ENCODE measurements around the gene PAF1. TPM values are rescaled to one million over a fixed set of nuclear protein-coding genes. Genes with fewer than 3 reads are reported as not detected.

Gene PAF1
- total RNA-seq, 4 donors from 2014 or later, result 32.8 to 48.0 (median 44.0) TPM

DNA sequence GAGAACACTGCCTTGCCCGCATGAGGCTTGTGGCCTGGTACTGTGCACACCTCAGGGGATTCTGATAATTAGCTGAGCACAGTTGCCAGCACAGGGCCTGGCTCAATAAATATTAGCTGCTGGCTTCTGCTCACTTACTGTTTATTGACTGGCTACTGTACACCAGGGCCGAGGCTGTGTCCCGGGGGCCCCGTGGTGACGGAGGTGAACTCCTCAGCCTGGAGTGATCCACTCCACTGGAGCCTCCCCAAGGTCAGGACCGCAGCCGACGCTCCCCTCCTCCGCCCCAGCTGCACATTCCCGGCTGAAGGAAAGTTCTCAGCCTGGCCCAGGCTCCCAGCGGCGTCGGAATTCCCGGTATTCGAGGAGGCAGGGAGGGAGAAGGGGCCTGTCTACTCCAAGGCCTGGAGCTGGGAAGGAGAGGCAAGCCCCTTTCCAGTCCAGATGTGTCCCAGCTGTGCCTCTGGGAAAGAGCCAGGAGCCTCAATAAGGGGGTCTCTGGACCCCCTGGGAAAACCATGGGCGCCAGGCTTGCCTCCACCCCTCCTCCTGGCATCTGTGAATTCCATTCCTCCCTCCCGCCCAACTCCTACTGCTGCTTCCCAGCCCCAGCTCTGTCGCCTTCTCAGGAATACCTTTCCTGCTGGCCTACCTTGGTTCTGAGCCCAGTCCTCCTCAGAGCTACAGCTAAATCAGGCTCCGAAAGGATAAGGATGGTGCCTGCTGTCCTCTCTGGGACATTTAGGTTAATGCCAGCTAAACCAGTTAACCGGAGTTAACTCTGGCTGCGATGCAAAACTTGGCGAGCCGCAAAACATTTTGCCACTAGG lies 37.6 kb upstream of the PAF1 start:
- Histone ChIP-seq H3K9me3 (no peaks in the 10 kb centered on the region), H3K4me1 (peaks cover 4 to 39% (median 20%) of the 10 kb centered on the region in 3 donors), H3K36me3 (peaks cover 0 to 42% of the 10 kb centered on the region in 2 donors), H3K4me3 (peak overlapping the region in 1 of 2 donors; percentile 10), H3K27ac (peak overlapping the region; percentile 72 to 91 (median 86)), H3K27me3 (no peaks in the 10 kb centered on the region)
- peak; percentile 92 for TF ChIP-seq POLR2AphosphoS5 (IDR thresholded peaks at IDR 0.05)
- TF ChIP-seq EP300 (IDR thresholded peaks at IDR 0.05), result no peak
- TF ChIP-seq, protein P1, sequence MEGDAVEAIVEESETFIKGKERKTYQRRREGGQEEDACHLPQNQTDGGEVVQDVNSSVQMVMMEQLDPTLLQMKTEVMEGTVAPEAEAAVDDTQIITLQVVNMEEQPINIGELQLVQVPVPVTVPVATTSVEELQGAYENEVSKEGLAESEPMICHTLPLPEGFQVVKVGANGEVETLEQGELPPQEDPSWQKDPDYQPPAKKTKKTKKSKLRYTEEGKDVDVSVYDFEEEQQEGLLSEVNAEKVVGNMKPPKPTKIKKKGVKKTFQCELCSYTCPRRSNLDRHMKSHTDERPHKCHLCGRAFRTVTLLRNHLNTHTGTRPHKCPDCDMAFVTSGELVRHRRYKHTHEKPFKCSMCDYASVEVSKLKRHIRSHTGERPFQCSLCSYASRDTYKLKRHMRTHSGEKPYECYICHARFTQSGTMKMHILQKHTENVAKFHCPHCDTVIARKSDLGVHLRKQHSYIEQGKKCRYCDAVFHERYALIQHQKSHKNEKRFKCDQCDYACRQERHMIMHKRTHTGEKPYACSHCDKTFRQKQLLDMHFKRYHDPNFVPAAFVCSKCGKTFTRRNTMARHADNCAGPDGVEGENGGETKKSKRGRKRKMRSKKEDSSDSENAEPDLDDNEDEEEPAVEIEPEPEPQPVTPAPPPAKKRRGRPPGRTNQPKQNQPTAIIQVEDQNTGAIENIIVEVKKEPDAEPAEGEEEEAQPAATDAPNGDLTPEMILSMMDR (IDR thresholded peaks at IDR 0.05), result peak in 1 of 4 experiments; percentile 7
- no peak for TF ChIP-seq POLR2A (IDR thresholded peaks at IDR 0.05)
- WGBS, 2 donors (ENCODE audit: low coverage in 1 of 2), result 12 to 15% methylated on average over 8 to 10 of the region's 23 CpGs
- ATAC-seq, result peak; percentile 86

DNA sequence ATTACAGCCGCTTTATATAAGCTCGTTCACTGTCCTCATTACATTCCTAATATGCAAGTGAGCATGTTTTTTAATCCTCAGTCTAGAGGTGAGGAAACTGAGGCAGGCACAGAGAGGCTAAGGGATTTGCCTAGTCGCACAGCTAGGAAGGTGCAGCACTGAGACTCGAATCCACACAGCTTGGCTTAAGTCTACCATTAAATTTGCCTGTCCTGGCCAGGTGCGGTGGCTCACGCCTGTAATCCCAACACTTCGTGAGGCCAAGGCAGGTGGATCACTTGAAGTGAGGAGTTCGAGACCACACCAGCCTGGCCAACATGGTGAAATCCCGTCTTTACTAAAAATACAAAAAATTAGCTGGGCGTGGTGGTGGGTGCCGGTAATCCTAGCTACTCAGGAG lies 36.8 kb upstream of the PAF1 start:
- no peak for ATAC-seq
- Histone ChIP-seq H3K27me3 (no peaks in the 10 kb centered on the region), H3K4me3 (no peak overlapping the region), H3K27ac (peak overlapping the region in 3 of 4 donors; percentile 85 to 91 (median 88)), H3K9me3 (no peaks in the 10 kb centered on the region), H3K4me1 (peaks cover 4 to 33% (median 20%) of the 10 kb centered on the region in 3 donors), H3K36me3 (peaks cover 0 to 42% of the 10 kb centered on the region in 2 donors)
- no peak for TF ChIP-seq EP300 (IDR thresholded peaks at IDR 0.05)
- 81 to 82% methylated on average over 5 to 6 of the region's 11 CpGs for WGBS, 2 donors (ENCODE audit: low coverage in 1 of 2)

DNA sequence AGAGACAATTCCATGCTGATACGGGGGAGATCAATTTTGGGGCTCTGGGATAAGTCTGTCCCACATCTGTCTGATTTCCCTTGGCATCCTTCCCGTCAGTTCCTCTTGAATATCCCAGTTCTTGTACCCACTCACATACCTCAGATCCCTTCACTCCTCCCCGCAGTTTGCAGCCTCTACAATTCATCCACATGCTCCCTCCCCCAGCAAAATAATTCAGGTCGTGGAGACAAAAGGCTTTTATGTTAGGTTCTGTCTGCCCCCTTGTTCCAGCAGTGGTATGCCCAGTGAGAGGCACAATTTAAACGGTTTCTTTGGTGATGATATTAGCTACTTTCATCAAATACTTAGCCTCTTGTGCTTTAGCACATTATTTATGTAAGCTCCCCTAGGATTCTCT lies 35.3 kb upstream of the PAF1 start:
- no peaks in the 10 kb centered on the region for H3K9me3 ChIP-seq
- H3K4me1 ChIP-seq, result peaks cover 4 to 33% (median 20%) of the 10 kb centered on the region in 3 donors
- no peak overlapping the region for H3K4me3 ChIP-seq
- TF ChIP-seq POLR2A (IDR thresholded peaks at IDR 0.05) (no peak), POLR2AphosphoS5 (IDR thresholded peaks at IDR 0.05) (no peak), EP300 (IDR thresholded peaks at IDR 0.05) (no peak)
- TF ChIP-seq, protein P1 (IDR thresholded peaks at IDR 0.05), result no peak
- 40 to 75% methylated on average over 3 to 5 of the region's 5 CpGs for WGBS, 2 donors (ENCODE audit: low coverage in 1 of 2)
- H3K27ac ChIP-seq, result peak overlapping the region in 1 of 4 donors; percentile 88
- no peak for ATAC-seq
- no peaks in the 10 kb centered on the region for H3K27me3 ChIP-seq
- H3K36me3 ChIP-seq, result peaks cover 0 to 43% of the 10 kb centered on the region in 2 donors

DNA sequence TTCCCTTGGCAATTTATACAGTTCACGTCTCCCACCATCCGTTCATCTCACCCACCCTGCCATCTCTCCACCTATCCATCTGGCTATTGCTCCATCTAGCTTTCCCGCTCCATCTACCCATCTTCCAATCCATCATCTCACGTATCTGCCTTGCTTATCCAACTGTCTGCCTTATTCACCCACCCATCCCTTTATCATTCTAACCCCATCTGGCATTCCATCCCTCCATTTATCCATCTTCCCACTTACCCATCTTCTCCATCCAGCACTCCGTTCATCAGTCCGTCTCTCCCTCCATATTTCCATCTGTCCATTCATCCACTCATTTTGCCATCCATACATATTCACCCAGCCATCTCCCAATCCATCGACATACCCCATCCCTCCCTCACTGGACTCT lies 34.8 kb upstream of the PAF1 start:
- Histone ChIP-seq H3K27me3 (no peaks in the 10 kb centered on the region), H3K27ac (peak overlapping the region in 1 of 4 donors; percentile 17), H3K9me3 (no peaks in the 10 kb centered on the region), H3K4me1 (peaks cover 4 to 29% (median 20%) of the 10 kb centered on the region in 3 donors), H3K36me3 (peaks cover 0 to 44% of the 10 kb centered on the region in 2 donors), H3K4me3 (no peak overlapping the region)
- no peak for ATAC-seq
- TF ChIP-seq, protein P1 (IDR thresholded peaks at IDR 0.05), result no peak
- TF ChIP-seq EP300 (IDR thresholded peaks at IDR 0.05), result no peak
- no peak for TF ChIP-seq POLR2A (IDR thresholded peaks at IDR 0.05)
- no peak for TF ChIP-seq POLR2AphosphoS5 (IDR thresholded peaks at IDR 0.05)
- WGBS, 2 donors (ENCODE audit: low coverage in 1 of 2), result 82 to 92% methylated on average over 6 to 7 of the region's 7 CpGs

DNA sequence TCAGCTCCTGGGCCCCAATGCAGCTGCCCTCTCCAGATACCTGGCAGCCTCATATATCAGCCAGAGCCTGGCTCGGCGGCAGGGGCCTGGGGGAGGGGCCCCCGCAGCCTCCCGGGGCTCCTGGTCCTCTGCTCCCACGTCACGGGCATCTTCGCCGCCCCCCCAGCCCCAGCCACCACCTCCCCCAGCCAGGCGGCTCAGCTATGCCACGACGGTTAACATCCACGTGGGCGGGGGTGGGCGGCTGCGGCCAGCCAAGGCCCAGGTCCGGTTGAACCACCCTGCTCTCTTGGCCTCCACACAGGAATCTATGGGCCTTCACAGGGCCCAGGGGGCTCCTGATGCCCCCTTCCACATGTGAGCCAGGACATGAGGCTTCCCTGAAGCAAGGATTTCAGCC lies 34.0 kb upstream of the PAF1 start:
- Histone ChIP-seq H3K4me1 (peaks cover 4 to 27% (median 20%) of the 10 kb centered on the region in 3 donors), H3K9me3 (no peaks in the 10 kb centered on the region), H3K27ac (no peak overlapping the region), H3K27me3 (no peaks in the 10 kb centered on the region), H3K4me3 (no peak overlapping the region), H3K36me3 (peaks cover 0 to 52% of the 10 kb centered on the region in 2 donors)
- TF ChIP-seq POLR2A (IDR thresholded peaks at IDR 0.05), result no peak
- TF ChIP-seq POLR2AphosphoS5 (IDR thresholded peaks at IDR 0.05), result no peak
- no peak for TF ChIP-seq EP300 (IDR thresholded peaks at IDR 0.05)
- TF ChIP-seq, protein P1 (IDR thresholded peaks at IDR 0.05), result no peak
- ATAC-seq, result no peak
- WGBS, 2 donors (ENCODE audit: low coverage in 1 of 2), result no CpG with 5 or more reads among the region's 16 CpGs

Measured in gastroesophageal sphincter (tissue), 4 donors.